Effector memory CD8-positive, alpha-beta T cell (primary cell): ENCODE data around the gene TMEM54.
A peak's percentile ranks its signal among the peaks of the same experiment; 100 is the strongest.

ENCODE experiments used
- ATAC-seq: fragments of 150-1000 bp; cut with Tn5 transposase; replicated peaks from 2 replicates; pipeline ENCODE4 v1.10.0; 2021; ENCODE audit warnings: mild to moderate bottlenecking, moderate library complexity
- DNase-seq, 3 experiments: peaks; one replicate each; pipeline ENCODE4 v3.0.0; 2021
- H3K27ac Mint-ChIP-seq, 2 donors: one replicate each; pipeline ENCODE4 v1.8.0; 2022; ENCODE audit warnings: mild to moderate bottlenecking in 2 of 2, mixed read lengths in 2 of 2, moderate library complexity in 2 of 2
- H3K27me3 Mint-ChIP-seq, 2 donors: one replicate each; pipeline ENCODE4 v1.8.0; 2022; ENCODE audit warnings: mixed read lengths in 2 of 2
- H3K36me3 Mint-ChIP-seq: one replicate; pipeline ENCODE4 v1.8.0; 2022; ENCODE audit warnings: mild to moderate bottlenecking, moderate library complexity, mixed read lengths; ENCODE audit not compliant: insufficient read depth
- H3K4me1 Mint-ChIP-seq, 2 donors: one replicate each; pipeline ENCODE4 v1.8.0; 2022; ENCODE audit warnings: low read depth in 2 of 2, mixed read lengths in 2 of 2
- H3K4me3 Mint-ChIP-seq, 2 donors: one replicate each; pipeline ENCODE4 v1.8.0; 2022; ENCODE audit warnings: mild to moderate bottlenecking in 2 of 2, mixed read lengths in 2 of 2, moderate library complexity in 2 of 2
- H3K9me3 Mint-ChIP-seq, 2 donors: one replicate each; pipeline ENCODE4 v1.8.0; 2022; ENCODE audit warnings: mixed read lengths in 2 of 2

TMEM54 gene

DNA sequence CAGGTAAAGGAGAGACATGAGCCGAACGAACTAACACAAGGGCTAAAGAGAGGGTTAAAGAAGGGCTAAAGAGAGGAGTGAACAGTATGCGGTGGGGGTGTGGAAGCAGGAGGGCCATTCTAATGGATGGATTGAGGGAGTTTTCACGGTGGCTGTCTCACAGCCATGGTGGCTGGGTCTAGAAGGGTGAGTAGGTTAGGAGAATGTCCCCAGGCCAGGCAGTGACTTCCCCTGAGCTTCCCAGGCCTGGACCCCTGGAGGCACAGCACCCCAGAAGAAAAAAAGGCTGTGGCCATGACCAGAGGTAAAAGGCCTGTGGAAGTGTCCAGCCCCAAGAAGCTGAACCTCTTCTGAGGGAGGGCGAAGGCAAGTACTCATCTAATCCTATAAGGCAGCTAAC is 34.0 kb downstream of the TMEM54 start:
- H3K36me3 Mint-ChIP-seq, result peaks cover 10% of the 10 kb centered on the region

GRCh38 chr1:32865639-32866405 is 35.4 kb downstream of the TMEM54 start:
- Mint-ChIP-seq H3K27me3 (peaks cover 14 to 19% of the 10 kb centered on the region in 2 donors), H3K27ac (peak overlapping the region in 1 of 2 donors; percentile 1), H3K4me1 (peaks cover 16 to 18% of the 10 kb centered on the region in 2 donors), H3K9me3 (no peaks in the 10 kb centered on the region), H3K4me3 (no peak overlapping the region), H3K36me3 (peaks cover 10% of the 10 kb centered on the region)
- no peak for DNase-seq
- no peak for ATAC-seq

More for the DNA sequence above, 34.0 kb downstream of the TMEM54 start:
- no peak overlapping the region for H3K4me3 Mint-ChIP-seq
- H3K27me3 Mint-ChIP-seq, result peaks cover 25 to 31% of the 10 kb centered on the region in 2 donors
- no peak for DNase-seq
- H3K9me3 Mint-ChIP-seq, result no peaks in the 10 kb centered on the region
- H3K4me1 Mint-ChIP-seq, result peaks cover 21 to 28% of the 10 kb centered on the region in 2 donors
- ATAC-seq, result no peak
- H3K27ac Mint-ChIP-seq, result no peak overlapping the region

DNA sequence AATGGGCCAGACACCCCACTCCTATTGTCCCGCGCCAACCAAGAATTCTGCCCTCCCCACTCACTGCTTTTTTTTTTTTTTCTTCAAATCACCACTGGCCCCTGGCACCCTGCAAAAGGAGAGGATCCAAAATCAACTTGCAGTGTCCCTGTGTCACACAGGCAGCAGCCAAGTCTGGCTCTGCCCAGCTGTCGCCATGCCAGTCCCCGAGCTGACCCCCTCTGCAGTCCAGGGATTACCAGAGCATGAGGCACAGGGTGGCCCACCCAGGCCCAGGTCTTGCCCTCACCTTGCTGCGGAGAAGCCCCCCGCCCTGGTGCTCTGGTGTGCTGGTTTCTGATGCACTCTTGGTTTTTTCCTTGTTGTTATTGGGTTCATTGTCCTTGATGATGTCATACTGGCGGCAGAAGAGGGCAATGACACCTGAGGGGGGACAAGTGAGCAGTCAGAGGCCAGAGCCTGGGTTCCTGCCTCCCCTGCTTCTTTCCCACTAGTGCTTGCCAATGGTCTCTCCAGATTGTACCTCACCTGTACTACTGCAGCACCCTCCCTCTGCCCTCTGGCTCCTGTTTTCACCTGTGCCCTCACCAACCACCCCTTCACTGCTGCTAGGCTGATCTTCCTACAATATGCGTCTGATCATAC is 36.7 kb downstream of the TMEM54 start:
- ATAC-seq, result no peak
- H3K36me3 Mint-ChIP-seq, result peaks cover 10% of the 10 kb centered on the region
- DNase-seq, result no peak
- H3K27me3 Mint-ChIP-seq, result peaks cover 6 to 9% of the 10 kb centered on the region in 2 donors
- H3K4me3 Mint-ChIP-seq, result no peak overlapping the region
- H3K27ac Mint-ChIP-seq, result peak overlapping the region in 1 of 2 donors; percentile 72
- H3K4me1 Mint-ChIP-seq, result peaks cover 10 to 11% of the 10 kb centered on the region in 2 donors
- H3K9me3 Mint-ChIP-seq, result no peaks in the 10 kb centered on the region

DNA sequence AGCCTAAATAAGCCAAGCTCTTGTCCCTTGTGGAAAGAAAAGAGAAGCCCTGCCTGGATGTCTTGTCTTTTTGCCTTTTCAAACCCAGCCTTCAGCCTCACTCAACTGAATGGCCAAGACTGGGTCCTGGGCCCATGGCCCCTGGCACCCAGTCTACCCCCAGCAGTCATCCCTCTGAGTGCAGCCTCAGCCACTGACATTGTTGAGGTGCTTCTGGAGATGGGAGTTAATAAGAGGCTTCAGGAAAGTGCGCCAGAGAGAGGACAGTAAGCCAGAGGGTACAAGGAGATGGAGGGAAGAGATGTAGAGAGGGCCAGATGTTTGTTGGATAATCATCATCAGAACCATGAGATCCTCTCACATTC is 37.3 kb downstream of the TMEM54 start:
- peak overlapping the region in 1 of 2 donors; percentile 72 for H3K27ac Mint-ChIP-seq
- peaks cover 5 to 8% of the 10 kb centered on the region in 2 donors for H3K4me1 Mint-ChIP-seq
- H3K27me3 Mint-ChIP-seq, result peaks cover 0 to 3% of the 10 kb centered on the region in 2 donors
- H3K4me3 Mint-ChIP-seq, result no peak overlapping the region
- ATAC-seq, result no peak
- no peaks in the 10 kb centered on the region for H3K9me3 Mint-ChIP-seq
- no peak for DNase-seq
- H3K36me3 Mint-ChIP-seq, result peaks cover 10% of the 10 kb centered on the region

- Mint-ChIP-seq H3K9me3 (no peaks in the 10 kb centered on the region), H3K4me1 (peaks cover 5 to 8% of the 10 kb centered on the region in 2 donors), H3K36me3 (peaks cover 10% of the 10 kb centered on the region), H3K27me3 (no peaks in the 10 kb centered on the region), H3K4me3 (no peak overlapping the region), H3K27ac (peak overlapping the region in 1 of 2 donors; percentile 72)
- DNase-seq (no peak), ATAC-seq (no peak)
These were observed 37.8 kb downstream of the TMEM54 start for GRCh38 chr1:32863218-32863880.

GRCh38 chr1:32861904-32862695 is 39.1 kb downstream of the TMEM54 start:
- peaks cover 5 to 8% of the 10 kb centered on the region in 2 donors for H3K4me1 Mint-ChIP-seq
- peaks cover 12% of the 10 kb centered on the region for H3K36me3 Mint-ChIP-seq
- no peak for DNase-seq
- no peak for ATAC-seq
- H3K27ac Mint-ChIP-seq, result peak overlapping the region in 1 of 2 donors; percentile 39
- H3K9me3 Mint-ChIP-seq, result no peaks in the 10 kb centered on the region
- H3K4me3 Mint-ChIP-seq, result no peak overlapping the region
- no peaks in the 10 kb centered on the region for H3K27me3 Mint-ChIP-seq

GRCh38 chr1:32860566-32860965 is 40.6 kb downstream of the TMEM54 start:
- Mint-ChIP-seq H3K4me3 (no peak overlapping the region), H3K9me3 (no peaks in the 10 kb centered on the region), H3K27me3 (no peaks in the 10 kb centered on the region), H3K27ac (peak overlapping the region in 1 of 2 donors; percentile 12), H3K4me1 (peaks cover 5 to 8% of the 10 kb centered on the region in 2 donors), H3K36me3 (peaks cover 28% of the 10 kb centered on the region)
- DNase-seq, result no peak
- no peak for ATAC-seq

- Mint-ChIP-seq H3K4me1 (peaks cover 5 to 8% of the 10 kb centered on the region in 2 donors), H3K27me3 (no peaks in the 10 kb centered on the region), H3K4me3 (no peak overlapping the region), H3K36me3 (peaks cover 34% of the 10 kb centered on the region), H3K27ac (peak overlapping the region in 1 of 2 donors; percentile 12), H3K9me3 (no peaks in the 10 kb centered on the region)
- ATAC-seq (no peak), DNase-seq (no peak)
These were observed 41.3 kb downstream of the TMEM54 start for GRCh38 chr1:32859915-32860314.

DNA sequence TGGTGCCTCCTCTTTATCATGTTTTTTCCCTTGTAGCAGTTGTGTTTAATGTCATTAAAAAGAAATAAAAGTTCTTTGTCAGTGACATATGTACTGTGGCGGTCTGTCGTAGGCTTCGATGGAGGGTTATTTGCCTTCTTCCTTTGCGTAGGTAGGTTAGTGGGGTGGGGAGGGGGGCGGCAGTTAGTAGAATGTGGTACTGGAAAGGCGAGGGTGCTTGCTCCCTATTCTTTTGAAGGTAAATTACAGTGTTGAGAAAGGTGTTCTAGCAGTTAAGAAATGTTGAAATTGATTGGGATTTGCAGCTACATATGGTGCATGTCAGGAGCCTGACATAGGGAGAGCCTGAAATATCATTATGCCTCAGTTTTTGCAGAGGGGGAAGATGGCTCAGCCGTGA is 42.4 kb downstream of the TMEM54 start:
- no peaks in the 10 kb centered on the region for H3K27me3 Mint-ChIP-seq
- no peak for ATAC-seq

DNA sequence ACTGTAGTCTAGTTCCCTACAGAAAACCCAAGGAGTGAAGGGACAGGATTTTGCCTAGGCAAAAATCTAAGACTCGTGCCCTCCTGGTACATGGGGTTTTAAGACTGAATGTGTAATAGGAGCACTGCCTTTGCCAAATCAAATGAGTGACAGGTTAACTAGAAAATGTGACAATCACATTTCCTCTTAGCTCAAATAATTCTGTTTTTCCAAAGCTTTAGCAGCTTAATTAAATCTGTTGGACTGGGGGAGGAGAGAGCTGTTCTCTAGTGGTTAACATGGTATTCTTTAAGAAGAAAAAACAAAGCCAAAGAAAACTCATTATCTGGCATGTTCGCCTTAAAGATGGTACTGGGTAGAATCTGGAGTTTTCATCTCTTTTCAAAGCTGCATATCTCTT is 43.1 kb downstream of the TMEM54 start:
- ATAC-seq, result no peak
- Mint-ChIP-seq H3K36me3 (peaks cover 48% of the 10 kb centered on the region), H3K9me3 (no peaks in the 10 kb centered on the region), H3K4me1 (peaks cover 5 to 13% of the 10 kb centered on the region in 2 donors), H3K4me3 (no peak overlapping the region), H3K27me3 (no peaks in the 10 kb centered on the region), H3K27ac (no peak overlapping the region)
- DNase-seq, result no peak

More for the DNA sequence above, 42.4 kb downstream of the TMEM54 start:
- DNase-seq, result no peak
- Mint-ChIP-seq H3K9me3 (no peaks in the 10 kb centered on the region), H3K27ac (no peak overlapping the region), H3K4me1 (peaks cover 5 to 13% of the 10 kb centered on the region in 2 donors), H3K4me3 (no peak overlapping the region), H3K36me3 (peaks cover 41% of the 10 kb centered on the region)

GRCh38 chr1:32855861-32856617 is 45.1 kb downstream of the TMEM54 start:
- peak overlapping the region in 1 of 2 donors; percentile 12 for H3K27ac Mint-ChIP-seq
- no peak for DNase-seq
- no peaks in the 10 kb centered on the region for H3K27me3 Mint-ChIP-seq
- no peak for ATAC-seq
- no peaks in the 10 kb centered on the region for H3K9me3 Mint-ChIP-seq
- H3K36me3 Mint-ChIP-seq, result peaks cover 47% of the 10 kb centered on the region
- H3K4me1 Mint-ChIP-seq, result peaks cover 3 to 9% of the 10 kb centered on the region in 2 donors
- no peak overlapping the region for H3K4me3 Mint-ChIP-seq

- Mint-ChIP-seq H3K4me3 (no peak overlapping the region), H3K4me1 (peaks cover 0 to 3% of the 10 kb centered on the region in 2 donors), H3K9me3 (no peaks in the 10 kb centered on the region), H3K27ac (no peak overlapping the region), H3K36me3 (peaks cover 49% of the 10 kb centered on the region), H3K27me3 (no peaks in the 10 kb centered on the region)
- DNase-seq (no peak), ATAC-seq (no peak)
These were observed 52.7 kb downstream of the TMEM54 start for GRCh38 chr1:32848354-32849063.
